Neural cell (in vitro differentiated cells): ENCODE results near the gene FREY1. TPM values are rescaled to one million over a fixed set of nuclear protein-coding genes. Genes with fewer than 3 reads are reported as not detected.

ENCODE experiments used
- H2AFZ ChIP-seq: fragments of 200-600, 300-800 bp; sonication (generic), shearing (Covaris generic); 2 replicates; pipeline ENCODE4 v1.6.0; 2014; ENCODE audit warnings: low read depth, mild to moderate bottlenecking, antibody characterized with exemption, low read length, moderate library complexity
- H3F3A ChIP-seq: fragments of 200-600 bp; shearing (Covaris generic); 2 replicates; pipeline ENCODE4 v1.6.1; 2016; ENCODE audit warnings: mild to moderate bottlenecking, moderate library complexity, mixed read lengths, antibody characterized with exemption, low read length; ENCODE audit not compliant: insufficient read depth, poor library complexity, severe bottlenecking
- H3K27ac ChIP-seq: fragments of 200-600, 300-800 bp; sonication (generic), shearing (Covaris generic); 2 replicates; pipeline ENCODE4 v1.5.1; 2014; ENCODE audit warnings: mild to moderate bottlenecking, low read length, moderate library complexity
- H3K27me3 ChIP-seq: fragments of 300-800, 200-600 bp; sonication (generic), shearing (Covaris generic); 2 replicates; pipeline ENCODE4 v1.6.0; 2014; ENCODE audit warnings: mild to moderate bottlenecking, low read depth, low read length, moderate library complexity; ENCODE audit not compliant: insufficient read depth
- H3K36me3 ChIP-seq: fragments of 300-800, 200-600 bp; sonication (generic), shearing (Covaris generic); 2 replicates; pipeline ENCODE4 v1.5.1; 2014; ENCODE audit warnings: mild to moderate bottlenecking, antibody characterized with exemption, low read length, moderate library complexity; ENCODE audit not compliant: insufficient read depth
- H3K4me2 ChIP-seq: fragments of 300-800, 200-600 bp; sonication (generic), shearing (Covaris generic); 2 replicates; pipeline ENCODE4 v1.6.0; 2014; ENCODE audit warnings: mild to moderate bottlenecking, low read length
- H3K4me3 ChIP-seq: fragments of 300-800, 200-600 bp; sonication (generic), shearing (Covaris generic); 2 replicates; pipeline ENCODE4 v1.5.1; 2014; ENCODE audit warnings: mild to moderate bottlenecking, low read length, moderate library complexity
- H3K79me2 ChIP-seq: fragments of 200-600 bp; shearing (Covaris generic); replicated peaks from 2 replicates; pipeline ENCODE4 v1.6.0; 2014; ENCODE audit warnings: mild to moderate bottlenecking, low read length, moderate library complexity; ENCODE audit not compliant: insufficient read depth
- H3K9ac ChIP-seq: fragments of 300-800, 200-600 bp; sonication (generic), shearing (Covaris generic); 2 replicates; pipeline ENCODE4 v1.6.1; 2016; ENCODE audit warnings: mild to moderate bottlenecking, low read length, mixed read lengths
- H3K9me2 ChIP-seq: fragments of 200-600 bp; shearing (Covaris generic); 2 replicates; pipeline ENCODE4 v1.6.1; 2016; ENCODE audit warnings: mild to moderate bottlenecking, low read length, mixed read lengths; ENCODE audit not compliant: insufficient read depth
- H3K9me3 ChIP-seq: fragments of 200-600, 300-800 bp; sonication (generic), shearing (Covaris generic); 2 replicates; pipeline ENCODE4 v1.6.1; 2016; ENCODE audit warnings: mild to moderate bottlenecking, mixed run types, low read length, moderate library complexity, mixed read lengths
- H4K20me1 ChIP-seq: fragments of 200-600 bp; shearing (Covaris generic); 2 replicates; pipeline ENCODE4 v1.6.1; 2016; ENCODE audit warnings: mild to moderate bottlenecking, mixed run types; ENCODE audit not compliant: insufficient read depth
- EP300 ChIP-seq: fragments of 450-650 bp; conservative IDR thresholded peaks from 2 replicates; pipeline ENCODE4 v1.6.1; 2014; ENCODE audit warnings: antibody characterized with exemption, mild to moderate bottlenecking, moderate library complexity; ENCODE audit not compliant: poor library complexity, severe bottlenecking
- EZH2 ChIP-seq: fragments of 200-600, 300-800 bp; shearing (Covaris generic), sonication (generic); IDR thresholded peaks from 2 replicates; pipeline ENCODE4 v1.6.1; 2014; ENCODE audit warnings: antibody characterized with exemption, low read length, borderline replicate concordance, mild to moderate bottlenecking; ENCODE audit not compliant: insufficient read depth, poor library complexity, severe bottlenecking
- MXI1 ChIP-seq: fragments of 450-650 bp; conservative IDR thresholded peaks from 2 replicates; pipeline ENCODE4 v1.6.1; 2014; ENCODE audit warnings: antibody characterized with exemption, mild to moderate bottlenecking; ENCODE audit not compliant: poor library complexity, severe bottlenecking
- POLR2AphosphoS5 ChIP-seq: IDR thresholded peaks from 2 replicates; pipeline ENCODE4 v1.6.1; 2012
- RAD21 ChIP-seq: fragments of 450-650 bp; conservative IDR thresholded peaks from 2 replicates; pipeline ENCODE4 v1.6.1; 2014; ENCODE audit warnings: antibody characterized with exemption, mild to moderate bottlenecking, moderate library complexity
- SMC3 ChIP-seq: fragments of 450-650 bp; conservative IDR thresholded peaks from 2 replicates; pipeline ENCODE4 v1.6.1; 2014; ENCODE audit warnings: antibody characterized with exemption, mild to moderate bottlenecking, moderate library complexity; ENCODE audit not compliant: poor library complexity
- TAF1 ChIP-seq: IDR thresholded peaks from 2 replicates; pipeline ENCODE4 v1.6.1; 2012; ENCODE audit warnings: low read depth
- polyA plus RNA-seq: library from polyadenylated mRNA; depleted of rRNA; stranded (reverse); fragments of >200 nt; gene quantifications from 2 replicates; pipeline ENCODE4 v1.2.3, GENCODE V29; 2014
- TF ChIP-seq, protein P1 (sequence below): fragments of 450-650 bp; IDR thresholded peaks from 2 replicates; pipeline ENCODE4 v1.5.1; 2014; ENCODE audit warnings: antibody characterized with exemption, mild to moderate bottlenecking, moderate library complexity; ENCODE audit not compliant: poor library complexity, severe bottlenecking
- TF ChIP-seq, protein P2 (sequence below): IDR thresholded peaks from 2 replicates; pipeline ENCODE4 v1.6.1; 2012; ENCODE audit warnings: borderline replicate concordance

Gene FREY1
- polyA plus RNA-seq, 1 donor from 2014 or later = not detected

DNA sequence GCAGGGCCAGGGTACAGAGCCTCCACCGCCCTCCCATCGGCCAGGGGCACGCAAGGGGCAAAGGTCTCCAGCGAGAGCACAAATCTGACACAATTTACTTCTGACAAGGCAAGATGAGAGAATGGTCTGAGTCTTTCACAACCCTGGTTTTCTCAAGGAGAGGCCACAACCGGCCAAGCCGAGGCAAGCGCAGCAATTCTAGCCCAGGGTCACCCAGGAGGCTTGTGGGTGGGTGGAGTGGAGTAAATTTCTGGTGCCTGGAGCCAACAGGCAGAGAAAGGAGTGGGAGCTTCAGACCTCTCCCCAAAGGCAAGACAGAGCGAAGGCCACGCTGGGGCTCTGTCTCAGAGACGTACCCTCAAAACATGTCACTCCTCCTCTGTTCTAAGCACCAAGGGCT, 24.7 kb upstream of the FREY1 start:
- TF ChIP-seq EP300 = no peak
- TF ChIP-seq, protein P1, sequence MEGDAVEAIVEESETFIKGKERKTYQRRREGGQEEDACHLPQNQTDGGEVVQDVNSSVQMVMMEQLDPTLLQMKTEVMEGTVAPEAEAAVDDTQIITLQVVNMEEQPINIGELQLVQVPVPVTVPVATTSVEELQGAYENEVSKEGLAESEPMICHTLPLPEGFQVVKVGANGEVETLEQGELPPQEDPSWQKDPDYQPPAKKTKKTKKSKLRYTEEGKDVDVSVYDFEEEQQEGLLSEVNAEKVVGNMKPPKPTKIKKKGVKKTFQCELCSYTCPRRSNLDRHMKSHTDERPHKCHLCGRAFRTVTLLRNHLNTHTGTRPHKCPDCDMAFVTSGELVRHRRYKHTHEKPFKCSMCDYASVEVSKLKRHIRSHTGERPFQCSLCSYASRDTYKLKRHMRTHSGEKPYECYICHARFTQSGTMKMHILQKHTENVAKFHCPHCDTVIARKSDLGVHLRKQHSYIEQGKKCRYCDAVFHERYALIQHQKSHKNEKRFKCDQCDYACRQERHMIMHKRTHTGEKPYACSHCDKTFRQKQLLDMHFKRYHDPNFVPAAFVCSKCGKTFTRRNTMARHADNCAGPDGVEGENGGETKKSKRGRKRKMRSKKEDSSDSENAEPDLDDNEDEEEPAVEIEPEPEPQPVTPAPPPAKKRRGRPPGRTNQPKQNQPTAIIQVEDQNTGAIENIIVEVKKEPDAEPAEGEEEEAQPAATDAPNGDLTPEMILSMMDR = no peak
- no peak for TF ChIP-seq EZH2
- no peak for TF ChIP-seq POLR2AphosphoS5
- no peak for TF ChIP-seq RAD21
- TF ChIP-seq MXI1 = no peak
- TF ChIP-seq SMC3 = no peak
- no peak for TF ChIP-seq TAF1
- TF ChIP-seq, protein P2, sequence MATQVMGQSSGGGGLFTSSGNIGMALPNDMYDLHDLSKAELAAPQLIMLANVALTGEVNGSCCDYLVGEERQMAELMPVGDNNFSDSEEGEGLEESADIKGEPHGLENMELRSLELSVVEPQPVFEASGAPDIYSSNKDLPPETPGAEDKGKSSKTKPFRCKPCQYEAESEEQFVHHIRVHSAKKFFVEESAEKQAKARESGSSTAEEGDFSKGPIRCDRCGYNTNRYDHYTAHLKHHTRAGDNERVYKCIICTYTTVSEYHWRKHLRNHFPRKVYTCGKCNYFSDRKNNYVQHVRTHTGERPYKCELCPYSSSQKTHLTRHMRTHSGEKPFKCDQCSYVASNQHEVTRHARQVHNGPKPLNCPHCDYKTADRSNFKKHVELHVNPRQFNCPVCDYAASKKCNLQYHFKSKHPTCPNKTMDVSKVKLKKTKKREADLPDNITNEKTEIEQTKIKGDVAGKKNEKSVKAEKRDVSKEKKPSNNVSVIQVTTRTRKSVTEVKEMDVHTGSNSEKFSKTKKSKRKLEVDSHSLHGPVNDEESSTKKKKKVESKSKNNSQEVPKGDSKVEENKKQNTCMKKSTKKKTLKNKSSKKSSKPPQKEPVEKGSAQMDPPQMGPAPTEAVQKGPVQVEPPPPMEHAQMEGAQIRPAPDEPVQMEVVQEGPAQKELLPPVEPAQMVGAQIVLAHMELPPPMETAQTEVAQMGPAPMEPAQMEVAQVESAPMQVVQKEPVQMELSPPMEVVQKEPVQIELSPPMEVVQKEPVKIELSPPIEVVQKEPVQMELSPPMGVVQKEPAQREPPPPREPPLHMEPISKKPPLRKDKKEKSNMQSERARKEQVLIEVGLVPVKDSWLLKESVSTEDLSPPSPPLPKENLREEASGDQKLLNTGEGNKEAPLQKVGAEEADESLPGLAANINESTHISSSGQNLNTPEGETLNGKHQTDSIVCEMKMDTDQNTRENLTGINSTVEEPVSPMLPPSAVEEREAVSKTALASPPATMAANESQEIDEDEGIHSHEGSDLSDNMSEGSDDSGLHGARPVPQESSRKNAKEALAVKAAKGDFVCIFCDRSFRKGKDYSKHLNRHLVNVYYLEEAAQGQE = no peak
- Histone ChIP-seq H3K9me3 (no peaks in the 10 kb centered on the region), H4K20me1 (no peaks in the 10 kb centered on the region), H3K9me2 (no peaks in the 10 kb centered on the region), H3K27ac (no peak overlapping the region), H3K36me3 (peaks cover 11% of the 10 kb centered on the region), H3F3A (no peaks in the 10 kb centered on the region), H3K9ac (no peak overlapping the region), H3K4me2 (no peak overlapping the region), H2AFZ (no peak overlapping the region), H3K4me3 (no peak overlapping the region), H3K27me3 (no peaks in the 10 kb centered on the region), H3K79me2 (no peaks in the 10 kb centered on the region)

DNA sequence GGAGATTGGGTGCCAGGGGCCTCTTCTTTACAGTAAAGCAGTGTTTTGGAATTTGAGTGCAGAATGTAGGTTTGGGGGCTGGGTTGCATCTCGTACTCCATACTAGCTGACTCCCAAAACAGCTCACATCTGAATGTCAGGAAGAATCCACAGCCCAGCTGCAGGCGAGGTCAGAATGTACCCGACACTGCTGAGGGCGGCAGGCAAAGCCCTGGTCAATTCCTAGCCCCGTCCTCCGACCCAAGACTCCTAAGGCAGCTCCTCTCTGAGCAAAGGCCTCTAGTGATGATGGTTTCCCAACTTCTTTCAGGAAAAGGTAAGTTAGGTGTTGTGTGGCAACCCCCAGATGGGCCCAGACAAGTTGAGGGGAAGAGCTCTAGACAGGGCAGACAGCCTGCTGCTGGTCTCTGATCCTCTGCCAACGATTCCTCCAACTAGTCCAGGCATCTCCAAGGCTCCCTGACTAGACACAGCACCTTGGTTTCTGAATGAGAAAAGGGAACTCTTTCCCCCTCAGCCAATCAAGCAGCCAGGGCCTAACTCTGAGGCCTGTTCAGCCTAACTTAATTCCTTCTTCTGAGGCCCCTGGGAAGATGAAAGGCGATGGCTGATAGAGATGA, 24.0 kb upstream of the FREY1 start:
- no peak overlapping the region for H2AFZ ChIP-seq
- H3K27me3 ChIP-seq = no peaks in the 10 kb centered on the region
- no peaks in the 10 kb centered on the region for H3K79me2 ChIP-seq
- no peaks in the 10 kb centered on the region for H3K9me2 ChIP-seq
- no peaks in the 10 kb centered on the region for H4K20me1 ChIP-seq
- TF ChIP-seq EP300 = no peak
- TF ChIP-seq SMC3 = no peak
- TF ChIP-seq, protein P2 = no peak
- TF ChIP-seq POLR2AphosphoS5 = no peak
- no peak for TF ChIP-seq MXI1
- no peak for TF ChIP-seq RAD21
- no peak for TF ChIP-seq EZH2
- TF ChIP-seq, protein P1 = no peak
- TF ChIP-seq TAF1 = no peak
- H3K9ac ChIP-seq = no peak overlapping the region
- no peak overlapping the region for H3K4me3 ChIP-seq
- H3K36me3 ChIP-seq = peaks cover 11% of the 10 kb centered on the region
- H3K27ac ChIP-seq = no peak overlapping the region
- H3K4me2 ChIP-seq = no peak overlapping the region
- H3K9me3 ChIP-seq = no peaks in the 10 kb centered on the region
- H3F3A ChIP-seq = no peaks in the 10 kb centered on the region
